ENCODE results near the gene NDUFS8. TPM values are rescaled to one million over a fixed set of nuclear protein-coding genes. Genes with fewer than 3 reads are reported as not detected.

The NDUFS8 gene
- total RNA-seq, 1 experiment from 2014 or later: 214 TPM

DNA sequence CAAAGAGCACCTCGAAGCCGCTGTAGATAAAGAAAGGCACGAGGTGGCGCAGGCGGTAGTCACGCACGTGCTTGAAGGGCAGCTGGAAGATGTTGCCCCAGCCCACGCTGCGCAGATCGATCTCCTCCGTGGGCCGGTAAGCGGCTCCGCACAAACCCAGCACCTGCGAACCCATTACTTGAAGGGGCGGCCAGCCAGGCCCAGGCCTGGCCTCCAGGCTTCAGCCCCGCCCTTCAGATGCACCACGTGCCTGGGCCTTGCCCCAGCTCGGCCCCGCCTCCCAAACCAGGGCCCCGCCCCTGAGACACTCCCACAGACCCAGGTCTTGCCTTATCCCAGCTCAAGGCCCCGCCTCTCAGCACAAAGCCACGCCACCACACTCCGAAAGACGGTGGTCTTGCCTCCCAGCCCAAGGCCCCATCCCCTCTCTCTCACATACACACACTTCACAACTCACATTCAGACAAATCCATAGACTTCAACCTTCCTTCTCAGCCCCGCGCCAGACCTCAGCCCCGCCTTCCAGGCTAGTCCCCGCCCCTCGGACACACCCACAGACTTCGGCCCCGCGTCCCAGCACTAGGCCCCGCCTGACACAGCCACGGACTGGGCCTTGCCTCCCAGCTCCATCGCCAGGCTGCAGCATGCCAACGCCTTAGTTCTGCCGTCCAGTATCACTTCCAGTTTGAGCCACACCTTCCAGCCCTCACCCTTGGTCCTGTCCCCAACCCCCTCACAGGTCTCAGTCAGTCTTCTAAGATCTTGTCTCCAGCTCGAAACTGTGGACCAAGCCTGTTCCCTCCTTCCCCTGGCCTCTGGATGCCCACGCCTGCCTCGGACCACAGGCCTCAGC lies 33.6 kb upstream of the NDUFS8 start:
- Histone ChIP-seq H3K18ac (ENCODE audit: insufficient read length, low read depth, low read length) (peak overlapping the region; percentile 52), H2BK5ac (ENCODE audit: insufficient read length, low read length) (no peak overlapping the region), H4K20me1 (ENCODE audit: control insufficient read depth, insufficient read depth, insufficient read length) (no peaks in the 10 kb centered on the region), H3K9ac (ENCODE audit: extremely low read depth, insufficient read length, low read length) (no peak overlapping the region), H3K56ac (ENCODE audit: insufficient read length, low read depth, low read length) (no peak overlapping the region), H3K9me3 (ENCODE audit: control insufficient read depth, low read depth, low read length) (no peaks in the 10 kb centered on the region), H2BK12ac (ENCODE audit: insufficient read length, low read depth, low read length) (no peak overlapping the region), H4K5ac (ENCODE audit: insufficient read length, low read depth, low read length) (no peak overlapping the region), H3K14ac (ENCODE audit: insufficient read depth, low read length) (no peak overlapping the region), H3K23me2 (ENCODE audit: insufficient read length, low read depth, low read length, poor library complexity, severe bottlenecking) (no peaks in the 10 kb centered on the region), H3T11ph (ENCODE audit: low read length) (no peak overlapping the region), H3K27ac (ENCODE audit: insufficient read length, low read depth, low read length) (no peak overlapping the region), H3K4me2 (ENCODE audit: insufficient read depth, insufficient read length, low read length) (peak overlapping the region; percentile 51), H4K91ac (ENCODE audit: insufficient read length, low read depth, low read length) (no peak overlapping the region), H3K23ac (ENCODE audit: insufficient read length, low read depth, low read length) (no peak overlapping the region), H2AK5ac (ENCODE audit: insufficient read length, low read length) (no peak overlapping the region), H2BK120ac (ENCODE audit: low read depth, low read length, poor library complexity, severe bottlenecking) (no peak overlapping the region), H3K4ac (ENCODE audit: low read depth, low read length) (no peak overlapping the region), H3K4me1 (ENCODE audit: insufficient read depth, low read length) (no peaks in the 10 kb centered on the region; the same call in 1 of the 2 replicates), H3K27me3 (ENCODE audit: insufficient read depth, low read length) (no peaks in the 10 kb centered on the region), H2AFZ (ENCODE audit: low read length) (no peak overlapping the region), H3K79me2 (ENCODE audit: insufficient read depth, low read length) (no peaks in the 10 kb centered on the region), H2BK20ac (ENCODE audit: low read depth, low read length, poor library complexity, severe bottlenecking) (no peak overlapping the region), H3K79me1 (ENCODE audit: insufficient read depth, low read depth, low read length, poor library complexity, severe bottlenecking) (no peaks in the 10 kb centered on the region), H2BK15ac (ENCODE audit: low read depth, low read length) (no peak overlapping the region), H4K8ac (replicated peaks; ENCODE audit: insufficient read length, low read depth, low read length) (no peak overlapping the region)
- peak; percentile 97 for DNase-seq
- H3K4me3 Mint-ChIP-seq: peak overlapping the region; percentile 71 to 87
- peaks cover 16 to 17% of the 10 kb centered on the region in 2 experiments for H3K4me1 Mint-ChIP-seq
- WGBS (ENCODE audit: extremely low coverage, insufficient read length, low lambda C conversion rate): no CpG with 5 or more reads among the region's 41 CpGs
- peaks cover 0 to 6% (median 4%) of the 10 kb centered on the region in 3 experiments; a peak in 3 of 7 replicates for H3K36me3 Mint-ChIP-seq (ENCODE audit: insufficient read depth in 1 of 3, low read depth in 3 of 3)
- H3K9me3 Mint-ChIP-seq: no peaks in the 10 kb centered on the region
- no peak for TF ChIP-seq CTCF (conservative IDR thresholded peaks at IDR 0.05)
- H3K27me3 Mint-ChIP-seq (ENCODE audit: low read depth): peaks cover 9% of the 10 kb centered on the region
- H3K27ac Mint-ChIP-seq: peak overlapping the region; percentile 41 to 92 (median 86)
